HCT116 (cell line): ENCODE measurements around the gene MTHFD1L. TPM values are rescaled to one million over a fixed set of nuclear protein-coding genes. Genes with fewer than 3 reads are reported as not detected.

Experiments used
- ATAC-seq: fragments of 200-7000 bp; cut with Tn5 transposase; 2 replicates; pipeline ENCODE4 v1.9.1; 2020; ENCODE audit warnings: mild to moderate bottlenecking, moderate library complexity
- BruUV-seq: library from RNA; stranded (reverse); fragments of 400-500 nt; replicated peaks from 2 replicates; lab custom pipeline; 2021; lab: Mats Ljungman, UMichigan
- CTCF ChIA-PET: fragments of 300-600 bp; sonication (Branson Sonifier 250); formaldehyde crosslinking; loops from one replicate; lab custom pipeline; 2021; ENCODE audit warnings: antibody characterized with exemption; lab: Charles Lee
- POLR2A ChIA-PET: fragments of 300-600, 350-600 bp; sonication (Branson Sonifier 250); formaldehyde crosslinking; loops from one replicate; lab custom pipeline; 2021; ENCODE audit warnings: antibody characterized with exemption; lab: Charles Lee
- RAD21 ChIA-PET, 2 experiments: fragments of 300-600 bp; sonication (Branson Sonifier 250); formaldehyde crosslinking; loops; one replicate each; lab custom pipeline; 2023; ENCODE audit warnings: low total read pairs in 2 of 2; ENCODE audit not compliant: uncharacterized antibody in 2 of 2, unreplicated experiment in 2 of 2, low non-redundant PET in 1 of 2; lab: Charles Lee
- DNase-seq: peaks from one replicate; pipeline ENCODE4 v3.0.0-alpha.2; 2010; ENCODE audit warnings: low read depth, low spot score
- H2AFZ ChIP-seq: fragments of 200-600 bp; shearing (Covaris generic), sonication (generic); 2 replicates; pipeline ENCODE4 v1.6.1; 2017; ENCODE audit warnings: low read depth, mixed run types, mixed read lengths, antibody characterized with exemption, low read length; ENCODE audit not compliant: poor library complexity, severe bottlenecking
- H3K27ac ChIP-seq: 2 replicates; pipeline ENCODE4 v1.5.1; 2012; ENCODE audit warnings: low read depth, low read length
- H3K27me3 ChIP-seq: fragments of 200-600 bp; sonication (generic); 2 replicates; pipeline ENCODE4 v1.6.1; 2016; ENCODE audit warnings: mixed run types, low read length, mixed read lengths; ENCODE audit not compliant: insufficient read depth
- H3K36me3 ChIP-seq, 2 experiments: fragments of 200-500 bp in 1 of 2; fragments of 200-600 bp in 1 of 2; sonication (Bioruptor generic) in 1 of 2; sonication (generic) in 1 of 2; 2 replicates each; pipeline versions ENCODE4 v1.5.1 to v1.6.1; 2014 to 2016; ENCODE audit warnings: low read length in 2 of 2, inconsistent platforms in 1 of 2, mixed read lengths in 1 of 2, mixed run types in 1 of 2; ENCODE audit not compliant: insufficient read depth in 2 of 2, control insufficient read depth in 1 of 2
- H3K4me1 ChIP-seq, 2 experiments: fragments of 200-600 bp in 1 of 2; sonication (generic) in 1 of 2; 2 replicates each; pipeline versions ENCODE4 v1.5.1 to v1.6.1; 2012 to 2017; ENCODE audit warnings: low read length in 2 of 2, inconsistent platforms in 1 of 2, mild to moderate bottlenecking in 1 of 2, mixed read lengths in 1 of 2, mixed run types in 1 of 2, moderate library complexity in 1 of 2; ENCODE audit not compliant: insufficient read depth in 2 of 2, control insufficient read depth in 1 of 2
- H3K4me2 ChIP-seq: fragments of 200-600 bp; sonication (generic); 2 replicates; pipeline ENCODE4 v1.6.1; 2017; ENCODE audit warnings: mixed run types, low read length, mixed read lengths
- H3K4me3 ChIP-seq, 2 experiments: fragments of 200-600 bp in 1 of 2; sonication (generic) in 1 of 2; replicated peaks in 1 of 2; 2 replicates each; pipeline ENCODE4 v1.5.1; 2011 to 2016; ENCODE audit warnings: low read length in 2 of 2, control low read depth in 1 of 2, low read depth in 1 of 2, mild to moderate bottlenecking in 1 of 2, mixed read lengths in 1 of 2, mixed run types in 1 of 2
- H3K79me2 ChIP-seq: fragments of 200-600 bp; sonication (generic); 2 replicates; pipeline ENCODE4 v1.6.1; 2017; ENCODE audit warnings: mild to moderate bottlenecking, mixed run types, low read length, moderate library complexity, mixed read lengths; ENCODE audit not compliant: insufficient read depth
- H3K9ac ChIP-seq: fragments of 200-600 bp; sonication (generic); 2 replicates; pipeline ENCODE4 v1.6.1; 2016; ENCODE audit warnings: low read length, mixed read lengths
- H3K9me2 ChIP-seq: fragments of 200-600 bp; sonication (generic), shearing (Covaris generic); 2 replicates; pipeline ENCODE4 v1.6.1; 2017; ENCODE audit warnings: mixed run types, mild to moderate bottlenecking, moderate library complexity; ENCODE audit not compliant: insufficient read depth
- H3K9me3 ChIP-seq, 2 experiments: fragments of 200-500 bp in 1 of 2; fragments of 200-600 bp in 1 of 2; sonication (Bioruptor generic) in 1 of 2; sonication (generic) in 1 of 2; 2 replicates each; pipeline ENCODE4 v1.6.1; 2014 to 2017; ENCODE audit warnings: low read length in 2 of 2, mixed read lengths in 2 of 2, inconsistent platforms in 1 of 2, low read depth in 1 of 2, mild to moderate bottlenecking in 1 of 2, mixed run types in 1 of 2, moderate library complexity in 1 of 2; ENCODE audit not compliant: control insufficient read depth in 1 of 2, insufficient read depth in 1 of 2
- H4K20me1 ChIP-seq: fragments of 200-600 bp; sonication (generic), shearing (Covaris generic); 2 replicates; pipeline ENCODE4 v1.6.1; 2017; ENCODE audit warnings: mixed run types, mild to moderate bottlenecking, moderate library complexity; ENCODE audit not compliant: insufficient read depth
- ATF3 ChIP-seq: IDR thresholded peaks from 2 replicates; pipeline ENCODE4 v1.6.1; 2012
- CBX3 ChIP-seq: IDR thresholded peaks from 2 replicates; pipeline ENCODE4 v1.6.1; 2012; ENCODE audit warnings: low read depth
- CEBPB ChIP-seq: IDR thresholded peaks from 2 replicates; pipeline ENCODE4 v1.6.1; 2012; ENCODE audit warnings: low read depth
- CTCF ChIP-seq, 3 experiments: fragments of 200-600 bp in 1 of 3; sonication (generic) in 1 of 3; IDR thresholded peaks in 2 of 3; conservative IDR thresholded peaks in 1 of 3; 2 replicates each; pipeline ENCODE4 v1.5.1; 2012 to 2017; ENCODE audit warnings: low read depth in 2 of 3, low read length in 2 of 3, antibody characterized with exemption in 1 of 3, borderline replicate concordance in 1 of 3, control low read depth in 1 of 3, mild to moderate bottlenecking in 1 of 3, mixed read lengths in 1 of 3, mixed run types in 1 of 3, moderate library complexity in 1 of 3; ENCODE audit not compliant: insufficient read depth in 1 of 3
- ELF1 ChIP-seq: IDR thresholded peaks from 2 replicates; pipeline ENCODE4 v1.6.1; 2012; ENCODE audit warnings: low read depth, borderline replicate concordance
- EZH2 ChIP-seq: fragments of 200-600 bp; sonication (generic); IDR thresholded peaks from 2 replicates; pipeline ENCODE4 v1.6.1; 2017; ENCODE audit warnings: antibody characterized with exemption, mixed run types
- EZH2phosphoT487 ChIP-seq: fragments of 200-600 bp; IDR thresholded peaks from 2 replicates; pipeline ENCODE4 v1.6.1; 2018; ENCODE audit warnings: antibody characterized with exemption, borderline replicate concordance
- JUND ChIP-seq: IDR thresholded peaks from 2 replicates; pipeline ENCODE4 v1.6.1; 2012
- POLR2A ChIP-seq: IDR thresholded peaks from 2 replicates; pipeline ENCODE4 v1.7.0; 2011; ENCODE audit warnings: borderline replicate concordance; ENCODE audit not compliant: insufficient read depth, insufficient read length; ENCODE audit errors: extremely low read depth
- POLR2AphosphoS5 ChIP-seq: IDR thresholded peaks from 2 replicates; pipeline ENCODE4 v1.6.1; 2011; ENCODE audit warnings: mild to moderate bottlenecking, low read depth, low read length, moderate library complexity
- RAD21 ChIP-seq: IDR thresholded peaks from 2 replicates; pipeline ENCODE4 v1.6.1; 2012; ENCODE audit warnings: low read depth, mild to moderate bottlenecking
- SP1 ChIP-seq: IDR thresholded peaks from 2 replicates; pipeline ENCODE4 v1.6.1; 2012; ENCODE audit warnings: low read depth
- SRF ChIP-seq: IDR thresholded peaks from 2 replicates; pipeline ENCODE4 v1.6.1; 2012; ENCODE audit warnings: low read depth
- TCF7L2 ChIP-seq: IDR thresholded peaks from 2 replicates; pipeline ENCODE4 v1.7.0; 2011; ENCODE audit warnings: borderline replicate concordance, inconsistent platforms; ENCODE audit not compliant: insufficient read depth, insufficient read length; ENCODE audit errors: extremely low read depth
- YY1 ChIP-seq: IDR thresholded peaks from 2 replicates; pipeline ENCODE4 v1.6.1; 2011; ENCODE audit warnings: low read length, low read depth, moderate library complexity, mild to moderate bottlenecking; ENCODE audit not compliant: insufficient replicate concordance; ENCODE audit errors: extremely low read depth
- ZBTB33 ChIP-seq: IDR thresholded peaks from 2 replicates; pipeline ENCODE4 v1.6.1; 2011; ENCODE audit warnings: mild to moderate bottlenecking, low read length, moderate library complexity; ENCODE audit not compliant: insufficient replicate concordance; ENCODE audit errors: extremely low read depth
- ZFX ChIP-seq: fragments of 450-650 bp; IDR thresholded peaks from 2 replicates; pipeline ENCODE4 v1.6.1; 2017
- ZNF274 ChIP-seq: fragments of 200-500 bp; sonication (Bioruptor generic); IDR thresholded peaks from 2 replicates; pipeline ENCODE4 v1.6.1; 2014; ENCODE audit warnings: mild to moderate bottlenecking, low read depth, low read length, inconsistent platforms
- intact Hi-C: fragments of 100-400 bp; cut with micrococcal nuclease; formaldehyde crosslinking; loops from 2 replicates; pipeline ENCODE4 v1.10.0; 2022
- total RNA-seq: library from RNA; stranded (reverse); gene quantifications from one replicate; pipeline ENCODE4 v1.2.1, GENCODE V29; 2021; ENCODE audit not compliant: unreplicated experiment
- TF ChIP-seq, protein P1 (sequence below): IDR thresholded peaks from 2 replicates; pipeline ENCODE4 v1.6.1; 2012; ENCODE audit warnings: low read depth
- TF ChIP-seq, protein P2 (sequence below): IDR thresholded peaks from 2 replicates; pipeline ENCODE4 v1.6.1; 2012

MTHFD1L gene
- total RNA-seq, 1 experiment from 2014 or later, result 127 TPM

GRCh38 chr6:150840185-150840584 lies 25.3 kb upstream of the MTHFD1L start:
- TF ChIP-seq, protein P1, sequence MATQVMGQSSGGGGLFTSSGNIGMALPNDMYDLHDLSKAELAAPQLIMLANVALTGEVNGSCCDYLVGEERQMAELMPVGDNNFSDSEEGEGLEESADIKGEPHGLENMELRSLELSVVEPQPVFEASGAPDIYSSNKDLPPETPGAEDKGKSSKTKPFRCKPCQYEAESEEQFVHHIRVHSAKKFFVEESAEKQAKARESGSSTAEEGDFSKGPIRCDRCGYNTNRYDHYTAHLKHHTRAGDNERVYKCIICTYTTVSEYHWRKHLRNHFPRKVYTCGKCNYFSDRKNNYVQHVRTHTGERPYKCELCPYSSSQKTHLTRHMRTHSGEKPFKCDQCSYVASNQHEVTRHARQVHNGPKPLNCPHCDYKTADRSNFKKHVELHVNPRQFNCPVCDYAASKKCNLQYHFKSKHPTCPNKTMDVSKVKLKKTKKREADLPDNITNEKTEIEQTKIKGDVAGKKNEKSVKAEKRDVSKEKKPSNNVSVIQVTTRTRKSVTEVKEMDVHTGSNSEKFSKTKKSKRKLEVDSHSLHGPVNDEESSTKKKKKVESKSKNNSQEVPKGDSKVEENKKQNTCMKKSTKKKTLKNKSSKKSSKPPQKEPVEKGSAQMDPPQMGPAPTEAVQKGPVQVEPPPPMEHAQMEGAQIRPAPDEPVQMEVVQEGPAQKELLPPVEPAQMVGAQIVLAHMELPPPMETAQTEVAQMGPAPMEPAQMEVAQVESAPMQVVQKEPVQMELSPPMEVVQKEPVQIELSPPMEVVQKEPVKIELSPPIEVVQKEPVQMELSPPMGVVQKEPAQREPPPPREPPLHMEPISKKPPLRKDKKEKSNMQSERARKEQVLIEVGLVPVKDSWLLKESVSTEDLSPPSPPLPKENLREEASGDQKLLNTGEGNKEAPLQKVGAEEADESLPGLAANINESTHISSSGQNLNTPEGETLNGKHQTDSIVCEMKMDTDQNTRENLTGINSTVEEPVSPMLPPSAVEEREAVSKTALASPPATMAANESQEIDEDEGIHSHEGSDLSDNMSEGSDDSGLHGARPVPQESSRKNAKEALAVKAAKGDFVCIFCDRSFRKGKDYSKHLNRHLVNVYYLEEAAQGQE, result no peak
- TF ChIP-seq RAD21 (no peak), POLR2A (no peak), ZFX (no peak), CEBPB (no peak), EZH2phosphoT487 (no peak), ELF1 (no peak), ZBTB33 (no peak), TCF7L2 (no peak), POLR2AphosphoS5 (no peak), JUND (no peak), YY1 (no peak), ZNF274 (no peak), CBX3 (no peak), EZH2 (no peak), SP1 (no peak), CTCF (IDR thresholded peaks at IDR 0.05 in 2 of 3, conservative IDR thresholded peaks at IDR 0.05 in 1 of 3; ENCODE audit: borderline replicate concordance in 1 of 3, insufficient read depth in 1 of 3, low read depth in 2 of 3, low read length in 2 of 3) (no peak), SRF (no peak), ATF3 (no peak)
- TF ChIP-seq, protein P2, sequence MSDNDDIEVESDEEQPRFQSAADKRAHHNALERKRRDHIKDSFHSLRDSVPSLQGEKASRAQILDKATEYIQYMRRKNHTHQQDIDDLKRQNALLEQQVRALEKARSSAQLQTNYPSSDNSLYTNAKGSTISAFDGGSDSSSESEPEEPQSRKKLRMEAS, result no peak
- H3K79me2 ChIP-seq, result no peaks in the 10 kb centered on the region
- BruUV-seq, result no TSS peak
- H3K4me1 ChIP-seq, result peaks cover 7 to 14% of the 10 kb centered on the region in 2 experiments; a peak in 3 of 4 replicates
- no peaks in the 10 kb centered on the region for H3K9me3 ChIP-seq
- intact Hi-C loops, result no loop called here
- no peak for DNase-seq
- no peaks in the 10 kb centered on the region for H3K27me3 ChIP-seq
- no peak overlapping the region for H3K4me2 ChIP-seq
- no peaks in the 10 kb centered on the region for H3K36me3 ChIP-seq
- no peak for ATAC-seq
- H3K9me2 ChIP-seq, result no peaks in the 10 kb centered on the region
- H3K4me3 ChIP-seq, result no peak overlapping the region
- RAD21 ChIA-PET, result no interaction called here
- no peak overlapping the region for H3K27ac ChIP-seq
- no peak overlapping the region for H3K9ac ChIP-seq
- CTCF ChIA-PET, result no interaction called here
- no peaks in the 10 kb centered on the region for H4K20me1 ChIP-seq
- no peak overlapping the region for H2AFZ ChIP-seq
- POLR2A ChIA-PET, result no interaction called here
